DND-41 (cell line): Measurements from ENCODE around the gene SIGLEC6.

ENCODE experiments used
- ATAC-seq: fragments of 200-7000 bp; cut with Tn5 transposase; 3 replicates; pipeline ENCODE4 v1.9.1; 2021; ENCODE audit warnings: low read depth; ENCODE audit not compliant: insufficient read depth
- DNase-seq: peaks from one replicate; pipeline ENCODE4 v3.0.0-alpha.2; 2020
- H2AFZ ChIP-seq: 2 replicates; pipeline ENCODE4 v1.6.0; 2012; ENCODE audit warnings: low read depth, low read length
- H3K27ac ChIP-seq: 2 replicates; pipeline ENCODE4 v1.5.1; 2012; ENCODE audit warnings: low read length, inconsistent platforms
- H3K27me3 ChIP-seq: fragments of 200-600 bp; sonication (generic); 2 replicates; pipeline ENCODE4 v1.6.0; 2012; ENCODE audit warnings: low read length, mild to moderate bottlenecking, inconsistent platforms; ENCODE audit not compliant: insufficient read depth, poor library complexity
- H3K36me3 ChIP-seq: 2 replicates; pipeline ENCODE4 v1.5.1; 2012; ENCODE audit warnings: low read length, inconsistent platforms; ENCODE audit not compliant: insufficient read depth
- H3K4me1 ChIP-seq: 2 replicates; pipeline ENCODE4 v1.5.1; 2012; ENCODE audit warnings: mild to moderate bottlenecking, low read length; ENCODE audit not compliant: insufficient read depth
- H3K4me2 ChIP-seq: 2 replicates; pipeline ENCODE4 v1.6.0; 2012; ENCODE audit warnings: mild to moderate bottlenecking, moderate library complexity, low read length, inconsistent platforms; ENCODE audit not compliant: insufficient read depth
- H3K4me3 ChIP-seq, 2 experiments: fragments of 200-600 bp in 1 of 2; shearing (Covaris generic) in 1 of 2; 2 replicates each; pipeline ENCODE4 v1.5.1; 2012 to 2016; ENCODE audit warnings: inconsistent platforms in 2 of 2, low read length in 2 of 2, mild to moderate bottlenecking in 2 of 2, low read depth in 1 of 2, moderate library complexity in 1 of 2
- H3K79me2 ChIP-seq: 2 replicates; pipeline ENCODE4 v1.6.0; 2012; ENCODE audit warnings: low read length, inconsistent platforms; ENCODE audit not compliant: insufficient read depth
- H3K9ac ChIP-seq: 2 replicates; pipeline ENCODE4 v1.6.0; 2012; ENCODE audit warnings: low read depth, mild to moderate bottlenecking, inconsistent platforms, low read length, moderate library complexity
- H3K9me3 ChIP-seq: 2 replicates; pipeline ENCODE4 v1.5.1; 2012; ENCODE audit warnings: low read length, moderate library complexity, mild to moderate bottlenecking, inconsistent platforms; ENCODE audit not compliant: insufficient read depth, severe bottlenecking
- H4K20me1 ChIP-seq: 2 replicates; pipeline ENCODE4 v1.6.0; 2012; ENCODE audit warnings: low read length; ENCODE audit not compliant: insufficient read depth
- CTCF ChIP-seq: IDR thresholded peaks from 2 replicates; pipeline ENCODE4 v1.5.1; 2012; ENCODE audit warnings: borderline replicate concordance, low read length, moderate library complexity, mild to moderate bottlenecking; ENCODE audit not compliant: poor library complexity, severe bottlenecking; ENCODE audit errors: extremely low read depth
- EZH2 ChIP-seq: IDR thresholded peaks from 3 replicates; pipeline ENCODE4 v1.6.1; 2012; ENCODE audit warnings: borderline replicate concordance, low read depth, mild to moderate bottlenecking, moderate library complexity, low read length, inconsistent platforms; ENCODE audit not compliant: severe bottlenecking

Gene SIGLEC6

GRCh38 chr19:51572908-51573307 lies 41.4 kb upstream of the SIGLEC6 start:
- peaks cover 38% of the 10 kb centered on the region for H3K79me2 ChIP-seq
- DNase-seq, result no peak

GRCh38 chr19:51572410-51572809 lies 40.9 kb upstream of the SIGLEC6 start:
- H3K36me3 ChIP-seq, result peaks cover 46% of the 10 kb centered on the region
- peaks cover 32% of the 10 kb centered on the region for H3K4me1 ChIP-seq
- peak overlapping the region; percentile 81 to 92; a peak in 3 of 4 replicates for H3K4me3 ChIP-seq
- H3K4me2 ChIP-seq, result peak overlapping the region; percentile 99
- no peak overlapping the region for H2AFZ ChIP-seq
- TF ChIP-seq CTCF (no peak), EZH2 (no peak)
- no peaks in the 10 kb centered on the region; the same call in 1 of the 2 replicates for H4K20me1 ChIP-seq
- H3K27ac ChIP-seq, result no peak overlapping the region
- H3K79me2 ChIP-seq, result peaks cover 38% of the 10 kb centered on the region
- no peak for ATAC-seq
- H3K9me3 ChIP-seq, result no peaks in the 10 kb centered on the region
- DNase-seq, result no peak
- H3K27me3 ChIP-seq, result peaks cover 5% of the 10 kb centered on the region
- peak overlapping the region; percentile 61; the same call in 1 of the 2 replicates for H3K9ac ChIP-seq

More at GRCh38 chr19:51572908-51573307, 41.4 kb upstream of the SIGLEC6 start:
- Histone ChIP-seq H2AFZ (no peak overlapping the region), H3K4me3 (peak overlapping the region in 1 of 2 experiments; percentile 92; a peak in 1 of 4 replicates), H3K4me1 (peaks cover 32% of the 10 kb centered on the region), H3K36me3 (peaks cover 46% of the 10 kb centered on the region), H3K9ac (no peak overlapping the region), H4K20me1 (no peaks in the 10 kb centered on the region; the same call in 1 of the 2 replicates), H3K4me2 (peak overlapping the region; percentile 99), H3K27ac (no peak overlapping the region), H3K27me3 (peaks cover 3% of the 10 kb centered on the region), H3K9me3 (no peaks in the 10 kb centered on the region)
- ATAC-seq, result no peak
- TF ChIP-seq CTCF (no peak), EZH2 (no peak)

- peaks cover 32% of the 10 kb centered on the region for H3K4me1 ChIP-seq
- H3K9me3 ChIP-seq, result no peaks in the 10 kb centered on the region
- TF ChIP-seq CTCF (no peak), EZH2 (no peak)
- peak overlapping the region; percentile 81 to 92 for H3K4me3 ChIP-seq
- DNase-seq (no peak), ATAC-seq (no peak)
- H2AFZ ChIP-seq, result peak overlapping the region; percentile 94
- no peaks in the 10 kb centered on the region; the same call in 1 of the 2 replicates for H4K20me1 ChIP-seq
- peaks cover 37% of the 10 kb centered on the region for H3K79me2 ChIP-seq
- H3K9ac ChIP-seq, result peak overlapping the region; percentile 61
- H3K27ac ChIP-seq, result peak overlapping the region; percentile 83
- peak overlapping the region; percentile 99 for H3K4me2 ChIP-seq
- peaks cover 5% of the 10 kb centered on the region for H3K27me3 ChIP-seq
- peaks cover 39% of the 10 kb centered on the region for H3K36me3 ChIP-seq
These were observed 40.1 kb upstream of the SIGLEC6 start for GRCh38 chr19:51571599-51571998.
